Chondrocyte (in vitro differentiated cells): Measurements from ENCODE around the gene METTL3. TPM values are rescaled to one million over a fixed set of nuclear protein-coding genes. Genes with fewer than 3 reads are reported as not detected.

Experiments used
- DNase-seq: peaks from one replicate; pipeline ENCODE4 v3.0.0; 2021; ENCODE audit warnings: mixed read lengths, low spot score
- H3K27ac Mint-ChIP-seq: one replicate; pipeline ENCODE4 v1.8.0; 2021; ENCODE audit warnings: mild to moderate bottlenecking, moderate library complexity, mixed read lengths; ENCODE audit not compliant: unreplicated experiment
- H3K27me3 Mint-ChIP-seq: 2 replicates; pipeline ENCODE4 v1.8.0; 2021; ENCODE audit warnings: low read depth, mixed read lengths
- H3K36me3 Mint-ChIP-seq: 2 replicates; pipeline ENCODE4 v1.8.0; 2021; ENCODE audit warnings: low read depth, mixed read lengths
- H3K4me1 Mint-ChIP-seq: 2 replicates; pipeline ENCODE4 v1.8.0; 2021; ENCODE audit warnings: low read depth, mild to moderate bottlenecking, mixed read lengths
- H3K4me3 Mint-ChIP-seq: one replicate; pipeline ENCODE4 v1.8.0; 2021; ENCODE audit warnings: mild to moderate bottlenecking, moderate library complexity, mixed read lengths; ENCODE audit not compliant: unreplicated experiment
- H3K9me3 Mint-ChIP-seq: 2 replicates; pipeline ENCODE4 v1.8.0; 2021; ENCODE audit warnings: low read depth, mixed read lengths
- total RNA-seq: library from RNA; stranded (reverse); gene quantifications from 3 replicates; pipeline ENCODE4 v1.2.1, GENCODE V29; 2021
- TF ChIP-seq, protein P1 (sequence below): fragments of 200-600 bp; sonication (generic); IDR thresholded peaks from 2 replicates; pipeline ENCODE4 v1.5.0; 2021; ENCODE audit warnings: antibody characterized with exemption, mild to moderate bottlenecking, moderate library complexity

Gene METTL3
- total RNA-seq, 1 donor from 2014 or later, result 29.3 TPM

DNA sequence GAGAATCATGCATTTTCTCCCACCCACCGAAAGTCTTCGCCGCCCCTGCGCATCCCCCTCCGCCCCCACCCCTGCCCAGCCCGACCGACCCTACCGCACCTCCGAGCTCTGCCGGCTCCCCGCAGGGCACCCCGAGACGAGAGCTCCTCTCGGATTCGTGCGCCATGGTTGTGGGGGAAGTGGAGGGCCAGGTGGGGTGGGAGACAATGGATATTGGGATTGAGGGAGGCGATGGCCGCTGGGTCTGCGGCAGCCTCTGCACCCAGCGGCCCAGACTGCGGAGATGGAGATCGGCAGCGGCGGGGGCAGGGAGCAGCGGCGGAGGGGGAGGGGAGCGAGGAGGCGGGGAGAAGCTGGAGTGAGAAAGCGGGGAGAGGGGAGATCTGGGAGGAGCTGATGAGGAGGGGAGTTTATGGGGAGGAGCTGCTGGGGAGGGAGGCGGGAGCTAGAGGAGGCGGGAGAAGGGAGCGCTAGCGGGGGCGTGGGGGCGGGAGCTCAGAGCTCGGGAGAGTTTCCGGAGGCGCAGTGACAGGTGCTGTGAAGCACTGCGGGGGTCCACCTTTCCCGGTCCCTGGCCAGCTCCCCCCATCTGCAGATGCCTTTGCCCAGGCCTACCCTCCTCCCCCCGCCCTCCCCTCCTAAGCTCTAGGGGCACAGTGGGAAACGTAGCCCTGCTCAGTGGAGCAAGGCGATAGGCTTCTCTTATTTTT, 15.0 kb upstream of the METTL3 start, which contains the start of gene SALL2:
SALL2 (minus strand) TSS at position 385 of the 710 bp plus-strand sequence; CDS start at position 166, 219 bp downstream.
- Mint-ChIP-seq H3K4me1 (peaks cover 10% of the 10 kb centered on the region), H3K27ac (no peak within 1 kb of the TSS), H3K27me3 (peaks cover 2% of the 10 kb centered on the region), H3K9me3 (no peaks in the 10 kb centered on the region), H3K36me3 (peaks cover 6% of the 10 kb centered on the region), H3K4me3 (peak within 1 kb of the TSS; percentile 82)
- TF ChIP-seq, protein P1, sequence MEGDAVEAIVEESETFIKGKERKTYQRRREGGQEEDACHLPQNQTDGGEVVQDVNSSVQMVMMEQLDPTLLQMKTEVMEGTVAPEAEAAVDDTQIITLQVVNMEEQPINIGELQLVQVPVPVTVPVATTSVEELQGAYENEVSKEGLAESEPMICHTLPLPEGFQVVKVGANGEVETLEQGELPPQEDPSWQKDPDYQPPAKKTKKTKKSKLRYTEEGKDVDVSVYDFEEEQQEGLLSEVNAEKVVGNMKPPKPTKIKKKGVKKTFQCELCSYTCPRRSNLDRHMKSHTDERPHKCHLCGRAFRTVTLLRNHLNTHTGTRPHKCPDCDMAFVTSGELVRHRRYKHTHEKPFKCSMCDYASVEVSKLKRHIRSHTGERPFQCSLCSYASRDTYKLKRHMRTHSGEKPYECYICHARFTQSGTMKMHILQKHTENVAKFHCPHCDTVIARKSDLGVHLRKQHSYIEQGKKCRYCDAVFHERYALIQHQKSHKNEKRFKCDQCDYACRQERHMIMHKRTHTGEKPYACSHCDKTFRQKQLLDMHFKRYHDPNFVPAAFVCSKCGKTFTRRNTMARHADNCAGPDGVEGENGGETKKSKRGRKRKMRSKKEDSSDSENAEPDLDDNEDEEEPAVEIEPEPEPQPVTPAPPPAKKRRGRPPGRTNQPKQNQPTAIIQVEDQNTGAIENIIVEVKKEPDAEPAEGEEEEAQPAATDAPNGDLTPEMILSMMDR, result no peak
- DNase-seq, result no peak

DNA sequence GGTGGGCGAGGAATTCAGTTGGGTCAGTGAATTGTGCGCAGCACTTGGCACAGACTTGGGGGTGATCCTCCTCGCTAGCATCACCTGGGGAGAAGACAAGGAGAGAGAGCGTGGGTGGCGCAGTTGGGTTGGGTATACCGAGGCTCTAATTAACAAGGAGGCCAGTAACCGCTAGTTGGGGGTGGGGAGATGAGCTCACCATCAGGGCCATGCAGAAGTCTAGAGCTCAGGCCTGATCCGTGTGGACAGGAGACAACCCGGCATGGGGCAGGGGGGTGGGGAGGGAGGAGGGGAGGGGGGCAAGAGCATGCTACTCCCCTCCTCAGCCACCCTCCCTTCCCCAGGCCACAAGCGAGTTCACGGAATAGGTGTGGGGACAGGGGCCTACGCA, 14.4 kb upstream of the METTL3 start:
- DNase-seq, result no peak
- Mint-ChIP-seq H3K4me1 (peaks cover 10% of the 10 kb centered on the region), H3K9me3 (no peaks in the 10 kb centered on the region)

DNA sequence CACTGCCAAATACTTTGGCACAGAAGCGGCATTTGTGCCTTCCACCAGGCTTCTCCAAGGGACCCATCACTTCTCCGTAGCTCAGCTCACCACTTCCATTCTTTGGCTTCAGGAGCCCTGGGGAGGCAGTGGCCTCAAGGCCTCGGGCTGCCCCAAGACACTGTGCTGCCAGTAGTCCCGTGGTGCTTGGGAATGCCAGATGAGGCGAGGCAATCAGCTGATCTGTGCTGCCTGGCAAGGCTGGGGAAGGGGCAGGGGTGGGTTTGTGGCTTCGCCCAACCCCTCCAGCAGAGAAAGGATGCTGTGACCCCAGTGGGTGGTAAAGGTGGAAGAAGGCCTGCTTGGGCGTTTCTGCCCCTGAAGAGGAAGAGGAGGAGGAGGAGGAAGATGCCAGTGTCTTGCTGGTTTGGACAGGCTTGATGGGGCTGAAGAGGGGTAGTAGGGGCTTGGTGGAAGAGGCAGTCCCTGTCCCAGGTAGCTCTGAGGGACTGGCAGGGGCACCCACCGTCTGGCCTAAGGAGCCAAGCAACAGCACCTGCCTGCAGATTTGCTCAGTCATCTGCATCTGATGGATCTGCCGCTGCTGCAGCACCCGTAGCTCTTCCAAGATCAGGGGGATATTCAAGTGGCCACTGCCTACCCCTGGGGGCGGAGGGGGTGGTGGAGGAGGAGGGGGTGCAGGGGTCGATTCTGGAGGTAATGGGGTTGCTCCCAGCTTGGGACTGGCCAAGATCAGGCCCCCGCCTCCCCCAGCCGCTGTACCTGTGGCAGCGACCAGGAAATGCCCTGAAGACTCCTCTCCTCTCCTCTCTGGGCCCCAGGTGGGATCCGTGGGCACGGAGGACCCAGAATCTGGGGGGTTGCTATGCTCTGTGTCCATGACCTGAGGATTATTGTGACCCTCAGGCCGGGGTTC, 13.7 kb upstream of the METTL3 start:
- Mint-ChIP-seq H3K27ac (no peak overlapping the region), H3K27me3 (peaks cover under 1% of the 10 kb centered on the region), H3K4me3 (peak overlapping the region; percentile 82), H3K4me1 (peaks cover 10% of the 10 kb centered on the region), H3K36me3 (peaks cover 6% of the 10 kb centered on the region), H3K9me3 (no peaks in the 10 kb centered on the region)
- TF ChIP-seq, protein P1, result no peak
- no peak for DNase-seq

More for the DNA sequence above, 14.4 kb upstream of the METTL3 start:
- Mint-ChIP-seq H3K27me3 (peaks cover 2% of the 10 kb centered on the region), H3K36me3 (peaks cover 6% of the 10 kb centered on the region), H3K27ac (no peak overlapping the region), H3K4me3 (peak overlapping the region; percentile 82)
- TF ChIP-seq, protein P1, result no peak

DNA sequence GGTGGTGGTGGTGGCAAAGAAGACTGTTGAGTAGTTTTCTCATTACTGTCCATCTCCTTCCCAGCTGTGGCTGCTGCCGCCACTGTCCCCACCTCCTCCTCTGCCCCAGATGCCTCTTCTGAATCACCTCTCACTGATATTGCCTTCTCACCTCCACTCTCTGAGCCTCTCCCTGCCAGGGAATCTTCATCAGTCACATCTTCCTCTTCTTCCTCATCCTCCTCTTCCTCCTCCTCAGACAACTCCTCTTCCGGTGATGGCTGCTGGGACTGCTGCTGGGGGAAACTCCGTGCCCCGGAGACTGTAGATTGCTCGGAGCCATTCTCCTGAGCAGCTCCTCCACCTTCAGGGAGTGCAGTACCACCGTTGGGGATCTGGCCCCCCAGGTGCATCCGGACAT, 12.1 kb upstream of the METTL3 start:
- Mint-ChIP-seq H3K9me3 (no peaks in the 10 kb centered on the region), H3K27me3 (no peaks in the 10 kb centered on the region), H3K27ac (no peak overlapping the region), H3K36me3 (peaks cover 6% of the 10 kb centered on the region), H3K4me1 (peaks cover 10% of the 10 kb centered on the region), H3K4me3 (no peak overlapping the region)
- no peak for DNase-seq
- TF ChIP-seq, protein P1, result no peak

DNA sequence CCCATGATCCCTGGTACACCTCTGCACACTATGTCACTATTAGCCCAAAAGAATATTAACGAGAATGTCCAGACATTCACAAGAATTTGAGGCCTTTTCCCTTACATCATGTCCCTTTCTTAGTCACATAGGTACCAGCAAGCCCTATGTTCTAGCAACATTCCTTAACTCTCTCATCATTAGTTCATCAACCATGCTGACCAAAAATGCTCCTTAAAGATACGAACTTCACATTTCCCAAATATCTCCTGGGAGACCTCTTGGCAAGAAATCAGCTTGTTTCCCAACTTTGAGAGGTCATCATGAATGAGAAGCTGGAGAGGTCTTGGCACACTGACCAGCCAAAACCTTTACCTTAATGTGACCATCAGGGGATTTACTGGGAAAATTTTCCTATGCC, 10.4 kb upstream of the METTL3 start:
- DNase-seq, result no peak
- H3K4me3 Mint-ChIP-seq, result no peak overlapping the region
- H3K4me1 Mint-ChIP-seq, result peaks cover 4% of the 10 kb centered on the region
- TF ChIP-seq, protein P1, result no peak
- H3K9me3 Mint-ChIP-seq, result no peaks in the 10 kb centered on the region
- H3K27me3 Mint-ChIP-seq, result no peaks in the 10 kb centered on the region
- H3K36me3 Mint-ChIP-seq, result peaks cover 6% of the 10 kb centered on the region
- no peak overlapping the region for H3K27ac Mint-ChIP-seq
